Cardiac septum (tissue), 1 donor: Measurements from ENCODE around the gene BPI. TPM values are rescaled to one million over a fixed set of nuclear protein-coding genes. Genes with fewer than 3 reads are reported as not detected.

Experiments
- total RNA-seq: library from RNA; stranded (reverse); fragmentation: NEBNext Ultra II Directional; extraction: Animal tissue kit (Norgen Biotek cat#: 25700); gene quantifications from one replicate; pipeline ENCODE4 v1.2.1, GENCODE V29; 2021
- donor health status: DM: no; HTN: no; CAD: no.

The BPI gene
- total RNA-seq, 1 donor from 2014 or later: 0.40 TPM

Other genes starting within 250 kb of the BPI start
- 792 TPM for gene TGM2, start 138.9 kb upstream of the BPI start, total RNA-seq
- gene KIAA1755, start 43.4 kb upstream of the BPI start, total RNA-seq: 7.0 TPM
- 0.11 TPM for gene LBP, start 42.3 kb downstream of the BPI start, total RNA-seq
- gene SNHG17, start 131.2 kb downstream of the BPI start, total RNA-seq: 10.6 TPM
- gene RALGAPB, start 168.7 kb downstream of the BPI start, total RNA-seq: 27.6 TPM